PFSK-1 (cell line): ENCODE data around the gene DAPK1.

ENCODE experiments used
- FOXP2 ChIP-seq: optimal IDR thresholded peaks from 2 replicates; pipeline ENCODE3; 2011; ENCODE audit warnings: borderline replicate concordance, control low read depth, inconsistent platforms; ENCODE audit not compliant: insufficient read depth; ENCODE audit errors: extremely low read length, extremely low read depth
- POLR2AphosphoS5 ChIP-seq: IDR thresholded peaks from 2 replicates; pipeline ENCODE4 v1.6.1; 2012; ENCODE audit warnings: low read depth, mild to moderate bottlenecking, control low read depth, low read length, moderate library complexity

DNA sequence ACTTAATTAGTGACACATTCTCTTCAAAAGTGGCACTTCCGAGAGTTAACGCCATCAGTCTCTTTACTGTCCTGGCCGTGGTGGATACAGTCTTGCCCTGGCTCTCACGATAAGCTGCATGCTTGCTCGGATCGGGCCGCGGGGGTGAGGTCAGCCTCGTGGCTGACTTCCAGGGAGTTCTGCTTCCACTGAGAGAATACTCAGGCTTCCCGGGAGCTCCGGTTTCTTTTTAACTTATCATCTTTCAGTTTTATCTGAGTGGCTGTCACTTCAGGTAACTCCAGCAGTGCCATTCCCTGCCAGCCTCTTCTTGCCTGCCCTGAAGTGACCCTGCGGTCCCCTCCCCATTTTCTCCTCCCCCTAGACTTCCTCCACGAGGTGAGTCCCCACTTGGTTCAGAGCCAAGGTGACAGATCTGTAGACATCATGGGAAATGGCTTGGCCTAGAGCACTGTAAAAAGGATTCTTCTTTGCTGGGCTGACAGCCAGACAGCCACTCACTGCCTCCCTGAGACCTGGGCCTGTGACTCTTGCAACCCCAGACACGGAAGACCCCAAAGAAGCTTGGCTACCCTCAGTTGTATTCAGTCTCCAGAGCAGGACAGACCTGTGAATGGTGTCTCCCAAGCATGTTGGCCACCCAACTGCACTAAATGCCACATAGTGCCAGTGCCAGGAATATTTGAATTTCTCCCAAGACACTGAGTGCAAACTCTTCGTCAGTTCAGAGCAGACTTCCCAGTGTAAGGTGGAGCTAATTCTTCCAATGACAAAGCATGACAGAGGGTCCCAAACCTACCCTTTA is 95.1 kb downstream of the DAPK1 start:
- TF ChIP-seq POLR2AphosphoS5, result no peak
- TF ChIP-seq FOXP2, result no peak
